SK-N-MC (cell line): ENCODE measurements around the gene RELN.
"Not testable (repeated sequence)": the region's sequence is repeated elsewhere in the genome, so short reads cannot be mapped to it uniquely, and the experiment has no call there.

Source experiments
- EZH2 ChIP-seq: fragments of 200-600 bp; sonication (generic); IDR thresholded peaks from one replicate; pipeline ENCODE4 v1.6.1; 2017; ENCODE audit warnings: antibody characterized with exemption
- FOXP2 ChIP-seq: optimal IDR thresholded peaks from 2 replicates; pipeline ENCODE3; 2011; ENCODE audit warnings: mild to moderate bottlenecking, moderate library complexity; ENCODE audit not compliant: insufficient read depth; ENCODE audit errors: extremely low read length, control extremely low read depth
- POLR2AphosphoS5 ChIP-seq: IDR thresholded peaks from 2 replicates; pipeline ENCODE4 v1.6.1; 2012; ENCODE audit warnings: mild to moderate bottlenecking, low read depth, low read length, borderline replicate concordance

GRCh38 chr7:103486873-103487272 is 502.6 kb downstream of the RELN start:
- not testable (repeated sequence) for TF ChIP-seq EZH2, POLR2AphosphoS5, FOXP2
